IPS-15b (cell line): Measurements from ENCODE around the gene FOCAD.

Experiments used
- H3K27me3 ChIP-seq: one replicate; pipeline ENCODE4 v1.6.1; 2013; ENCODE audit warnings: low read length; ENCODE audit not compliant: control insufficient read depth, insufficient read depth
- H3K36me3 ChIP-seq: one replicate; pipeline ENCODE4 v1.6.1; 2013; ENCODE audit warnings: low read length; ENCODE audit not compliant: control insufficient read depth, insufficient read depth
- H3K4me1 ChIP-seq: one replicate; pipeline ENCODE4 v1.6.1; 2013; ENCODE audit warnings: mild to moderate bottlenecking, low read length; ENCODE audit not compliant: control insufficient read depth, insufficient read depth
- H3K4me3 ChIP-seq: one replicate; pipeline ENCODE4 v1.5.1; 2013; ENCODE audit warnings: low read depth, low read length
- H3K9ac ChIP-seq: one replicate; pipeline ENCODE4 v1.6.1; 2013; ENCODE audit warnings: low read depth, mild to moderate bottlenecking, low read length
- H3K9me3 ChIP-seq: one replicate; pipeline ENCODE4 v1.6.1; 2013; ENCODE audit warnings: mild to moderate bottlenecking, low read length; ENCODE audit not compliant: control insufficient read depth, insufficient read depth

The FOCAD gene

GRCh38 chr9:20684875-20685696, 1.0 kb downstream of the FOCAD start:
- no peaks in the 10 kb centered on the region for H3K9me3 ChIP-seq
- H3K4me3 ChIP-seq: peak overlapping the region; percentile 88
- peak overlapping the region; percentile 94 for H3K9ac ChIP-seq
- H3K27me3 ChIP-seq: no peaks in the 10 kb centered on the region
- no peaks in the 10 kb centered on the region for H3K36me3 ChIP-seq
- no peaks in the 10 kb centered on the region for H3K4me1 ChIP-seq

DNA sequence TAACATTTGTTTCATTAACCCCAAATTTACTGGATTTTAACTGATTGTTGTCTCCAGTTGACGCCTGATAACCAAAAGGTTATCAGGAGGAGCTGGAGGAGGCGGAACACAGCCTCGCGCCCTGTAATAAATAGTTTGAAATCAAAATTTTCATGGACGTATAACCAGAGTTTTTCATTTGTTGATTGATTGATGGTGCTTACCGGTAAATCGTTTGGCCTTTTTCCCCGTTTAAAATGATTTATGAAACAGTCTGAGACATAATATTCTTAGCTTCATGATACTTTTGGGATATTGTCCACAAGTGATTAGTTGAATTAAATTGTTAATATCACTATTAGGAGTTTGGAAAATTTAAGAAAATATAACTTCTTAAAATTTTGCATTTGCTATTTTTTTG, 1.7 kb downstream of the FOCAD start:
- H3K4me1 ChIP-seq: no peaks in the 10 kb centered on the region

GRCh38 chr9:20689833-20690232, 5.8 kb downstream of the FOCAD start:
- peaks cover 5% of the 10 kb centered on the region for H3K4me1 ChIP-seq
- H3K36me3 ChIP-seq: no peaks in the 10 kb centered on the region
- no peaks in the 10 kb centered on the region for H3K27me3 ChIP-seq
- no peaks in the 10 kb centered on the region for H3K9me3 ChIP-seq
- no peak overlapping the region for H3K9ac ChIP-seq
- H3K4me3 ChIP-seq: no peak overlapping the region

More for the DNA sequence above, 1.7 kb downstream of the FOCAD start:
- Histone ChIP-seq H3K36me3 (no peaks in the 10 kb centered on the region), H3K9me3 (no peaks in the 10 kb centered on the region), H3K9ac (no peak overlapping the region), H3K27me3 (no peaks in the 10 kb centered on the region), H3K4me3 (no peak overlapping the region)

DNA sequence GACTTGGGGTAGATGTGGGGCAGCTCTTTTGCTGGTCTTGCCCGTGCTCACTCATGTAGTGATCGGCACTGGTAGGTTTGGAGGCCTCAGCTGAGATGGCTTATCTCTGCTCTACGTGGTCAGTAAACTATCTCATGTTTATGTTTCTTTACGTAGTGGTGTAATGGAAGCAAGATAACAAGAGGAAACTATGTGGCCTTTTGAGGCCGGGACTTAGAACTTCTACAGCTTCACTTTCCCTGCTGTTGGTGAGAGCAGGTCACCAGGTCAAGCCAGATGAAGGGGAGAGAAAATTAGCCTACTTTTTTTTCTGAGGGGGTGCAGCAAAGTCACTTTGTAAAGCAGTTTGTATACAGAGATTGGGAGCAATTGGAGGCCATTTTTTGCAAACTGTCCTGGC, 8.5 kb downstream of the FOCAD start:
- Histone ChIP-seq H3K4me3 (no peak overlapping the region), H3K27me3 (no peaks in the 10 kb centered on the region), H3K9ac (no peak overlapping the region), H3K9me3 (no peaks in the 10 kb centered on the region), H3K36me3 (no peaks in the 10 kb centered on the region), H3K4me1 (peaks cover 5% of the 10 kb centered on the region)

GRCh38 chr9:20693068-20693467, 9.0 kb downstream of the FOCAD start:
- Histone ChIP-seq H3K4me3 (no peak overlapping the region), H3K36me3 (no peaks in the 10 kb centered on the region), H3K9me3 (no peaks in the 10 kb centered on the region), H3K27me3 (no peaks in the 10 kb centered on the region), H3K4me1 (peaks cover 5% of the 10 kb centered on the region), H3K9ac (peak overlapping the region; percentile 28)

DNA sequence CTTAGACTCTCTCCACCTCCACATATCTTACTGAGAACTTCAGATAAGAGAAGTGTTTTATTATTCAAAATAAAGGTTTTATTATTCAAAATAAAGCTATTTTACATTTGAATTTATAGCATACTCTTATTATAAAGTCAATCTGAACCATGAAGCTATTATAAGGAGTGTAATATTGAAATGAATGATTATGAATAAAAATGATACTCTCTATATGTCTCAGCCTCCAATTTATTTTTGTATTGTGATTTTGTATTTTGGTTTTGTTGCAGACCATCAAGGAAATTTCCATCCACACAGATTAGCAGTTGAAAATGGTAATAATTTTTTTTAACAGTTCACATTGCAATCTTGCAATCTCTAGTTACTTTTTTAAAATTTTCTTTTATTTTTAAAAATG, 10.2 kb downstream of the FOCAD start:
- H3K9me3 ChIP-seq: no peaks in the 10 kb centered on the region
- no peaks in the 10 kb centered on the region for H3K27me3 ChIP-seq
- no peak overlapping the region for H3K4me3 ChIP-seq
- H3K36me3 ChIP-seq: no peaks in the 10 kb centered on the region
- H3K9ac ChIP-seq: no peak overlapping the region
- H3K4me1 ChIP-seq: peaks cover 5% of the 10 kb centered on the region

DNA sequence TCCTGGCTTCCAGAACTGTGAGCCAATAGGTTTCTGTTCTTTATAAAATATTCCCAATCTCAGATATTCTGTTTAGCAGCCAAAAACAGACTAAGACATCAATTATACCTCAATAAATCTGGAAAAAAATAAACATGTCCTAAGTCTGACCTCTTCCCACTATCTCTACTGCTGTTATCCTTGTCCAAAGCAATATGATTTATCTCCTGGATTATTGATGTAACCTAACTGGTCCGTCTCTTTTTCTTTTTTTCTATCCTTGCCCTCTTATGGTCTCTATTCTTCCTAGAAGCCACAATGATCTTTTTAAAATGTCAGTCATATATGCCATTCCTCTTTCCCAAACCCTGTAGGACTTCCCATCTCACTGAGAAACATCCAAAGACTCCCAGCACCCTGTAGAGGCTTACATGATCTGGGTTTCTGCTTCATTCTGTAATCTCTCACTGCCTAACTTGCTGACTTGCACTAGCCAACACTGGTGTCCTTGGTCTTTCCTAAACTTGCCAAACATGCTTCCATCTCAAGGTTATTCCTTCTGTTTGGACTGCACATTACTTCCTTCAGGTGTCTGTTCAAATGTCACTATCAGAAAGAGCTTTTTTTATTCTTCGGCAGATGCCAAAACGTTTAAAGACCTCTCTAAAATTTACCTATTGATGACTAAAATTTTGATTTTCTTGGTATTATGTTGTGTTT, 13.1 kb downstream of the FOCAD start:
- Histone ChIP-seq H3K4me3 (no peak overlapping the region), H3K36me3 (no peaks in the 10 kb centered on the region), H3K4me1 (peaks cover 5% of the 10 kb centered on the region), H3K27me3 (no peaks in the 10 kb centered on the region), H3K9me3 (no peaks in the 10 kb centered on the region), H3K9ac (no peak overlapping the region)

- Histone ChIP-seq H3K4me3 (no peak overlapping the region), H3K9ac (no peak overlapping the region)
Observed at GRCh38 chr9:20698782-20699181, 14.7 kb downstream of the FOCAD start.

DNA sequence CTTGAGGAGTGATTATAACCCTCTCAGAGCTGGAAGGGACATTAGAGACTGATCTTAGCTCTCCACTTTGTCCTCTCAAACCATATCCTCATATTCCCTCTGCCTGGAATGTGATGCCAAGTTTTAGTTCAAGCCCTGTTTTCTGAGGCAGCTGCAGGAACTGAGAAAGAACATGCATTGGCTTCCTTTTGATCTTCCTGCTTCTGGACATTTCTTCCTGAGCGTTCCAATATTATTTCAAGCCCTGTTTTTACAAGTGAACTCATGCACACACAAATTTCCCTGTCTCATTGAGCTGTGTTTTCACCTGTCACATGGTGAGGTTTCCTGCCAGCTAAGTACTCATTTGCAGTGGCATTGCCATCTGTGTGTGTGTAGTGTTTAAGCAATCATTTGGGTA, 17.0 kb downstream of the FOCAD start:
- no peak overlapping the region for H3K4me3 ChIP-seq
- H3K9ac ChIP-seq: no peak overlapping the region
- H3K27me3 ChIP-seq: no peaks in the 10 kb centered on the region
- H3K36me3 ChIP-seq: no peaks in the 10 kb centered on the region
- H3K9me3 ChIP-seq: no peaks in the 10 kb centered on the region
- H3K4me1 ChIP-seq: no peaks in the 10 kb centered on the region

More at GRCh38 chr9:20698782-20699181, 14.7 kb downstream of the FOCAD start:
- Histone ChIP-seq H3K27me3 (no peaks in the 10 kb centered on the region), H3K36me3 (no peaks in the 10 kb centered on the region), H3K9me3 (no peaks in the 10 kb centered on the region), H3K4me1 (no peaks in the 10 kb centered on the region)

- no peak overlapping the region for H3K4me3 ChIP-seq
- no peaks in the 10 kb centered on the region for H3K4me1 ChIP-seq
- H3K9me3 ChIP-seq: no peaks in the 10 kb centered on the region
- no peaks in the 10 kb centered on the region for H3K27me3 ChIP-seq
- no peak overlapping the region for H3K9ac ChIP-seq
- no peaks in the 10 kb centered on the region for H3K36me3 ChIP-seq
Observed at GRCh38 chr9:20702570-20702969, 18.5 kb downstream of the FOCAD start.

GRCh38 chr9:20703146-20703545, 19.1 kb downstream of the FOCAD start:
- Histone ChIP-seq H3K4me3 (no peak overlapping the region), H3K9me3 (no peaks in the 10 kb centered on the region), H3K9ac (no peak overlapping the region), H3K36me3 (no peaks in the 10 kb centered on the region), H3K27me3 (no peaks in the 10 kb centered on the region), H3K4me1 (no peaks in the 10 kb centered on the region)

- Histone ChIP-seq H3K9ac (no peak overlapping the region), H3K4me3 (no peak overlapping the region), H3K27me3 (no peaks in the 10 kb centered on the region), H3K9me3 (no peaks in the 10 kb centered on the region), H3K36me3 (no peaks in the 10 kb centered on the region), H3K4me1 (no peaks in the 10 kb centered on the region)
Observed at GRCh38 chr9:20707708-20708107, 23.6 kb downstream of the FOCAD start.
